ENCODE data around the gene CORT. TPM values are rescaled to one million over a fixed set of nuclear protein-coding genes. Genes with fewer than 3 reads are reported as not detected.

CORT gene
- polyA plus RNA-seq, 1 donor (not counting 4 experiments of a cell fraction or from before 2014, with no cell fraction given): 0.17 TPM

- Histone ChIP-seq H3K9ac (ENCODE audit: control insufficient read depth, extremely low read depth, insufficient read depth, low read length) (peak overlapping the region; percentile 35), H3K9me3 (ENCODE audit: control insufficient read depth, low read depth, low read length) (no peaks in the 10 kb centered on the region), H3K4me3 (ENCODE audit: control insufficient read depth in 2 of 3, extremely low read depth in 1 of 3, insufficient read depth in 2 of 3, low read depth in 1 of 3, low read length in 3 of 3) (peak overlapping the region in 1 of 3 experiments; percentile 7), H3K4me1 (ENCODE audit: control insufficient read depth, extremely low read depth, insufficient read depth, low read length) (peaks cover 17% of the 10 kb centered on the region), H3K79me2 (ENCODE audit: control insufficient read depth, insufficient read depth, low read length) (peaks cover 82% of the 10 kb centered on the region), H3K27ac (ENCODE audit: control insufficient read depth, insufficient read depth, low read length) (peak overlapping the region; percentile 53), H3K27me3 (ENCODE audit: control insufficient read depth, extremely low read depth, insufficient read depth, low read length) (no peaks in the 10 kb centered on the region), H3K9me1 (ENCODE audit: control insufficient read depth, extremely low read depth, insufficient read depth, low read length) (no peaks in the 10 kb centered on the region), H2AFZ (ENCODE audit: control insufficient read depth, low read length) (peak overlapping the region; percentile 56), H3K36me3 (ENCODE audit: control insufficient read depth in 2 of 2, extremely low read depth in 1 of 2, insufficient read depth in 2 of 2, low read length in 2 of 2) (peaks cover 0 to 5% of the 10 kb centered on the region in 2 experiments), H3K4me2 (ENCODE audit: control insufficient read depth, extremely low read depth, insufficient read depth, low read depth, low read length) (peak overlapping the region; percentile 63), H4K20me1 (ENCODE audit: control insufficient read depth, extremely low read depth, insufficient read depth, low read length) (no peaks in the 10 kb centered on the region)
- dilution Hi-C loops (cut with MboI; ENCODE audit: extremely low pct_ligation_motif_present, low sequenced_read_pairs): no loop called here
- FAIRE-seq (no peak), DNase-seq (ENCODE audit: low read depth, low spot score) (no peak)
- no peak for TF ChIP-seq EZH2 (IDR thresholded peaks at IDR 0.05; ENCODE audit: low read length)
- TF ChIP-seq, protein P1, sequence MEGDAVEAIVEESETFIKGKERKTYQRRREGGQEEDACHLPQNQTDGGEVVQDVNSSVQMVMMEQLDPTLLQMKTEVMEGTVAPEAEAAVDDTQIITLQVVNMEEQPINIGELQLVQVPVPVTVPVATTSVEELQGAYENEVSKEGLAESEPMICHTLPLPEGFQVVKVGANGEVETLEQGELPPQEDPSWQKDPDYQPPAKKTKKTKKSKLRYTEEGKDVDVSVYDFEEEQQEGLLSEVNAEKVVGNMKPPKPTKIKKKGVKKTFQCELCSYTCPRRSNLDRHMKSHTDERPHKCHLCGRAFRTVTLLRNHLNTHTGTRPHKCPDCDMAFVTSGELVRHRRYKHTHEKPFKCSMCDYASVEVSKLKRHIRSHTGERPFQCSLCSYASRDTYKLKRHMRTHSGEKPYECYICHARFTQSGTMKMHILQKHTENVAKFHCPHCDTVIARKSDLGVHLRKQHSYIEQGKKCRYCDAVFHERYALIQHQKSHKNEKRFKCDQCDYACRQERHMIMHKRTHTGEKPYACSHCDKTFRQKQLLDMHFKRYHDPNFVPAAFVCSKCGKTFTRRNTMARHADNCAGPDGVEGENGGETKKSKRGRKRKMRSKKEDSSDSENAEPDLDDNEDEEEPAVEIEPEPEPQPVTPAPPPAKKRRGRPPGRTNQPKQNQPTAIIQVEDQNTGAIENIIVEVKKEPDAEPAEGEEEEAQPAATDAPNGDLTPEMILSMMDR (optimal IDR thresholded peaks at IDR 0.05 in 1 of 3, IDR thresholded peaks at IDR 0.05 in 1 of 3, conservative IDR thresholded peaks at IDR 0.05 in 1 of 3; ENCODE audit: extremely low read depth in 1 of 3, insufficient read depth in 2 of 3, low read length in 3 of 3): no peak
These were observed 29.5 kb downstream of the CORT start for GRCh38 chr1:10479296-10479695.

GRCh38 chr1:10480614-10481013, 30.8 kb downstream of the CORT start:
- Histone ChIP-seq H3K79me2 (ENCODE audit: control insufficient read depth, insufficient read depth, low read length) (peaks cover 89% of the 10 kb centered on the region), H3K27me3 (ENCODE audit: control insufficient read depth, extremely low read depth, insufficient read depth, low read length) (no peaks in the 10 kb centered on the region), H3K36me3 (ENCODE audit: control insufficient read depth in 2 of 2, extremely low read depth in 1 of 2, insufficient read depth in 2 of 2, low read length in 2 of 2) (peaks cover 0 to 5% of the 10 kb centered on the region in 2 experiments), H2AFZ (ENCODE audit: control insufficient read depth, low read length) (no peak overlapping the region), H3K9me1 (ENCODE audit: control insufficient read depth, extremely low read depth, insufficient read depth, low read length) (no peaks in the 10 kb centered on the region), H3K4me3 (ENCODE audit: control insufficient read depth in 2 of 3, extremely low read depth in 1 of 3, insufficient read depth in 2 of 3, low read depth in 1 of 3, low read length in 3 of 3) (no peak overlapping the region), H3K4me1 (ENCODE audit: control insufficient read depth, extremely low read depth, insufficient read depth, low read length) (peaks cover 16% of the 10 kb centered on the region), H3K9ac (ENCODE audit: control insufficient read depth, extremely low read depth, insufficient read depth, low read length) (no peak overlapping the region), H3K9me3 (ENCODE audit: control insufficient read depth, low read depth, low read length) (no peaks in the 10 kb centered on the region), H4K20me1 (ENCODE audit: control insufficient read depth, extremely low read depth, insufficient read depth, low read length) (no peaks in the 10 kb centered on the region), H3K27ac (ENCODE audit: control insufficient read depth, insufficient read depth, low read length) (no peak overlapping the region), H3K4me2 (ENCODE audit: control insufficient read depth, extremely low read depth, insufficient read depth, low read depth, low read length) (no peak overlapping the region)
- dilution Hi-C loops (cut with MboI; ENCODE audit: extremely low pct_ligation_motif_present, low sequenced_read_pairs): no loop called here
- FAIRE-seq: no peak
- no peak for DNase-seq (ENCODE audit: low read depth, low spot score)
- TF ChIP-seq, protein P1 (optimal IDR thresholded peaks at IDR 0.05 in 1 of 3, IDR thresholded peaks at IDR 0.05 in 1 of 3, conservative IDR thresholded peaks at IDR 0.05 in 1 of 3; ENCODE audit: extremely low read depth in 1 of 3, insufficient read depth in 2 of 3, low read length in 3 of 3): no peak
- no peak for TF ChIP-seq EZH2 (IDR thresholded peaks at IDR 0.05; ENCODE audit: low read length)

Data from keratinocyte (primary cell).